ENCODE results near the gene POC5.

Gene POC5

GRCh38 chr5:75712091-75712490 is 5.1 kb downstream of the POC5 start:
- H3K36me3 ChIP-seq: peaks cover 0 to 19% (median 3%) of the 10 kb centered on the region in 3 donors

GRCh38 chr5:75711151-75711550 is 6.1 kb downstream of the POC5 start:
- Histone ChIP-seq H3K36me3 (peaks cover 0 to 19% (median 3%) of the 10 kb centered on the region in 3 donors), H3K9me3 (no peaks in the 10 kb centered on the region), H3K4me3 (no peak overlapping the region), H3K4me1 (peaks cover 0 to 6% (median 3%) of the 10 kb centered on the region in 4 donors), H3K27me3 (no peaks in the 10 kb centered on the region), H3K27ac (no peak overlapping the region)
- TF ChIP-seq CTCF (IDR thresholded peaks at IDR 0.05): no peak
- DNase-seq: no peak
- intact Hi-C loops (cut with DNase I; ENCODE audit: low total_unique reads): no loop called here

More at GRCh38 chr5:75712091-75712490, 5.1 kb downstream of the POC5 start:
- DNase-seq: no peak
- H3K27me3 ChIP-seq: no peaks in the 10 kb centered on the region
- no peak overlapping the region for H3K4me3 ChIP-seq
- H3K27ac ChIP-seq: no peak overlapping the region
- TF ChIP-seq CTCF (IDR thresholded peaks at IDR 0.05): no peak
- intact Hi-C loops (cut with DNase I; ENCODE audit: low total_unique reads): no loop called here
- H3K4me1 ChIP-seq: peaks cover 0 to 12% (median 9%) of the 10 kb centered on the region in 4 donors
- H3K9me3 ChIP-seq: no peaks in the 10 kb centered on the region

- H3K4me1 ChIP-seq: peaks cover 0 to under 1% (median under 1%) of the 10 kb centered on the region in 4 donors
- no peaks in the 10 kb centered on the region for H3K9me3 ChIP-seq
- DNase-seq: no peak
- intact Hi-C loops (cut with DNase I; ENCODE audit: low total_unique reads): no loop called here
- TF ChIP-seq CTCF (IDR thresholded peaks at IDR 0.05): no peak
- peaks cover 0 to 19% (median 3%) of the 10 kb centered on the region in 3 donors for H3K36me3 ChIP-seq
- no peaks in the 10 kb centered on the region for H3K27me3 ChIP-seq
- no peak overlapping the region for H3K27ac ChIP-seq
- H3K4me3 ChIP-seq: no peak overlapping the region
Observed at GRCh38 chr5:75710637-75711036, 6.6 kb downstream of the POC5 start.

GRCh38 chr5:75707911-75708509 is 9.2 kb downstream of the POC5 start:
- H3K4me3 ChIP-seq: no peak overlapping the region
- intact Hi-C loops (cut with DNase I; ENCODE audit: low total_unique reads): no loop called here
- no peaks in the 10 kb centered on the region for H3K9me3 ChIP-seq
- H3K27ac ChIP-seq: no peak overlapping the region
- peaks cover 0 to 38% (median 23%) of the 10 kb centered on the region in 3 donors for H3K36me3 ChIP-seq
- no peaks in the 10 kb centered on the region for H3K4me1 ChIP-seq
- no peaks in the 10 kb centered on the region for H3K27me3 ChIP-seq
- DNase-seq: no peak
- no peak for TF ChIP-seq CTCF (IDR thresholded peaks at IDR 0.05)

GRCh38 chr5:75706775-75707174 is 10.5 kb downstream of the POC5 start:
- no peak for DNase-seq
- H3K9me3 ChIP-seq: no peaks in the 10 kb centered on the region
- no peak for TF ChIP-seq CTCF (IDR thresholded peaks at IDR 0.05)
- intact Hi-C loops (cut with DNase I; ENCODE audit: low total_unique reads): no loop called here
- H3K27me3 ChIP-seq: no peaks in the 10 kb centered on the region
- H3K4me3 ChIP-seq: no peak overlapping the region
- peaks cover 10 to 50% (median 33%) of the 10 kb centered on the region in 3 donors for H3K36me3 ChIP-seq
- H3K27ac ChIP-seq: no peak overlapping the region
- no peaks in the 10 kb centered on the region for H3K4me1 ChIP-seq
